HL-60/S4 treated with phorbol 12-myristate 13-acetate at 8.2 ng/mL for 4 days and 3 days (cell line): ENCODE measurements around the gene OR52E1.

Source experiments
- in situ Hi-C: fragments of 300-500 bp; cut with MboI; formaldehyde crosslinking; loops from 2 replicates; pipeline ENCODE4 v1.15.0; 2022; ENCODE audit warnings: low sequenced_read_pairs

Gene OR52E1

DNA sequence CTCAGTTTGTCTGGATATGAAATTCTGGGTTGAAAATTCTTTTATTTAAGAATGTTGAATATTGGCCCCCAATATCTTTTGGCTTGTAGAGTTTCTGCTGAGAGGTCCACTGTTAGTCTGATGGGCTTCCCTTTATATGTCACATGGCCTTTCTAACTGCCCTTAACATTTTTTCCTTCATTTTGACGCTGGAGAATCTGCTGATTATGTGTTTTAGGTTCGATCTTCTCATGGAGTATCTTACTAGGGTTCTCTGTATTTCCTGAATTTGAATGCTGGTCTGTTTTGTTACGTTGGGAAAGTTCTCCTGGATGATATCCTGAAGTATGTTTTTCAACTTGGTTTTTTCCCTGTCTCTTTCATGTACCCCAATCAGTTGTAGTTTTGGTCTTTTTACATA, 46.0 kb downstream of the OR52E1 start:
- in situ Hi-C loops, result no loop called here

- in situ Hi-C loops, result no loop called here
These were observed 48.2 kb downstream of the OR52E1 start for GRCh38 chr11:5117588-5117987.

GRCh38 chr11:5118893-5119292, 49.5 kb downstream of the OR52E1 start:
- in situ Hi-C loops, result no loop called here
